T-helper 9 cell (primary cell): ENCODE data around the gene HTT.
"Not testable (repeated sequence)": the region's sequence is repeated elsewhere in the genome, so short reads cannot be mapped to it uniquely, and the experiment has no call there.

Experiments
- DNase-seq: peaks from one replicate; pipeline ENCODE4 v3.0.0-alpha.2; 2020

HTT gene

GRCh38 chr4:3124070-3124767 lies 49.7 kb downstream of the HTT start:
- no peak for DNase-seq

- DNase-seq: no peak
Measured at GRCh38 chr4:3127112-3127511, 52.6 kb downstream of the HTT start.

DNA sequence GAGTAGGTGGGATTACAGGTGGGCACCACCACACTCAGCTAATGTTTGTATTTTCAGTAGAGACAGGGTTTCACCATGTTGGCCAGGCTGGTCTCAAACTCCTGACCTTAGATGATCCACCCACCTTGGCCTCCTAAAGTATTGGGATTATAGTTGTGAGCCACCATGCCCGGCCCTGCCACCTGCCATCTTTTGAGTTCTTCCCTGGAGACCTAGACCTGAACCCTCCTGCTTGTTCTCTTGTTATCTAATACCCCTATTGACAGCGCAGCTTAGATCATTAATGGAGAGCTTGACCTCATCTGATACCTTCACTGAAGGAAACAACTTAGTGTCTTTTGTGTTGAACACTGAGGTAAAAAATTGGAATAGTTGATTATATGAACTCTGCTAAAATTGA lies 53.6 kb downstream of the HTT start:
- DNase-seq: no peak

DNA sequence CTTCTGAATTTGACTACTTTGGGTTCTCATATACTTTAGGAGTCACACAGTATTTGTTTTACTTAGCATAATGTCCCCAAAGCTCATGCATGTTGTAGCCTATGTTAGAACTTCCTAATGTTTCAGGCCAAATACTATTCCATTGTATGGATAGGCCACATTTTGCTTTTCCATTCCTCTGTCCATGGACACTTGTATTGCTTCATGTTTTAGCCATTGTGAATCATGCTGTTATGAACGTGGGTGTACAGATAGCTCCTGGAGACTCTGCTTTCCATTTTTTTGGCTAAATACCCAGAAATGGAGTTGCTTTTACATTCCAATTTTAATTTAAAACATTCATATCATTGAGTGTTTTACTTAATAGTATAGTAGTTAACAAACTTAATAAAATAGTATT lies 54.5 kb downstream of the HTT start:
- DNase-seq: no peak

- DNase-seq: no peak
Measured at GRCh38 chr4:3130201-3130600, 55.7 kb downstream of the HTT start.

GRCh38 chr4:3130826-3131225 lies 56.3 kb downstream of the HTT start:
- DNase-seq: no peak

- no peak for DNase-seq
Measured at GRCh38 chr4:3134201-3134600, 59.7 kb downstream of the HTT start.

DNA sequence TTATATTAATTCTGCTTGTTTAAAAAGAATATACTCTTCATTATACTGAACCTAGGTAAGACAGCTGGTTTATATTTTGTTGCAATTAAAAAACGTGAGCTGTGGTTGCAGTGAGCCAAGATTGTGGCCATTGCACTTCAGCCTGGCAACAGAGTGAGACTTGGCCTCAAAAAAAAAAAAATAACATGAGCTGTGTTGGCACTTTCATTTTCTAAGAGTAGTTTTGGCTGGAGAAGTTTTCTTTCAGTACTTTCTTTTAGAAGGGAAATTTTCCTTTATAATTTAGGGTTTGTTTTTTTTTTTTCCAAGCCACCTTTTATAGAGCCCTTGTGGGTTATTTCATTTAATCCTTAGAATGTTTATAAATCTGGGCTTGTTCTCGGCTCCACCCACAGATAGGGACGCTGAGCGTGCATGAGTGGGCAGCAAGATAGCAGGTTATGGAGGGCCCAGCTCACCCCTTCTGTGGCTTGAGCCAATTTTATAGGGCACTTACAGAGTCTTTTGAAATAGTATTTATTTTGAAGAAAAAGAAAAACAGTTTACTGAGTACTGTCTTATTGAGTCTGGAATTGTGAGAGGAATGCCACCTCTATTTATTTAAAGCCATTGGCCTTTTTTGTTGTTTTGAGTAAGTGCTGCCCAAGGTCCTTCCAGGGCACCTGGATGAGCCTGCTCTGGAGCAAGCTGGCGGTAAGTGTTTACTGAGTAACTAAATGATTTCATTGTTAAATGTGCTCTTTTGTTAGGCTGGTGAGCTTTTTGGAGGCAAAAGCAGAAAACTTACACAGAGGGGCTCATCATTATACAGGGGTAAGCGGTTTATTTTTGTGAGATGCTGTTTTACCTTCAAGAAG lies 60.9 kb downstream of the HTT start:
- no peak for DNase-seq

DNA sequence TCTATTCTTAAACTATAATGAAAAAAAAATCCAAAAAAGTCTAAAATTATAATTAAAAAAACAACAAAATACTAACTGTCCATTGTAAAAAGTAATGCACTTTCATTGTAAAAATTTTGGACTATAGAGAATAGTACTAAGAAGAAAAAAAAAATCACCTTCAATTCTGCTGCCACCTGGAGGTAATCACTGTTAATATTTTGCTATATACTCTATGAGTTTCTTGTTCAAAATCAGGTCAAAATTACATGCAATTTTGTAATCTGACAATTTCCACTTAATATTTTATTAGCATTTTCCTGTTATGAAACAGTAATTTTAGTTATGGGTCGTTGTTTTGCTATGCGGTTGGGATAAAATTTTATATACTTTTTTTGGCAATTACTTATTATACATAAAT lies 62.0 kb downstream of the HTT start:
- no peak for DNase-seq

DNA sequence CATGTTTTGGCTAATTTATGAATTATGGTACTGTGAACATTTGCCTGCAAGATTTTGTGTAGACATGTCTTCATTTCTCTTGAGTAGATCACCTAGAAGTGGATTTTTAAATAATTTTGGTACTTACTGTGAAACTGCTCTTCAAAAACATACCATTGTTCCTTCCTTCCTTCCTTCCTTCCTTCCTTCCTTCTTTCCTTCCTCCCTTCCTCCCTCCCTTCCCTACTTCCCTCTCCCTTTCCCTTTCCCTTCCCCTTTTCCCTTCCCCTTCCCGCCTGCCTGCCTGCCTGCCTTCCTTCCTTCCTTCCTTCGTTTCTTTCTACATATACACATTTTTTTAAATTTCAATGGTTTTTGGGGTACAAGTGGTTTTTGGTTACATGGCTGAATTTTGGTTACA lies 63.4 kb downstream of the HTT start:
- DNase-seq: no peak

DNA sequence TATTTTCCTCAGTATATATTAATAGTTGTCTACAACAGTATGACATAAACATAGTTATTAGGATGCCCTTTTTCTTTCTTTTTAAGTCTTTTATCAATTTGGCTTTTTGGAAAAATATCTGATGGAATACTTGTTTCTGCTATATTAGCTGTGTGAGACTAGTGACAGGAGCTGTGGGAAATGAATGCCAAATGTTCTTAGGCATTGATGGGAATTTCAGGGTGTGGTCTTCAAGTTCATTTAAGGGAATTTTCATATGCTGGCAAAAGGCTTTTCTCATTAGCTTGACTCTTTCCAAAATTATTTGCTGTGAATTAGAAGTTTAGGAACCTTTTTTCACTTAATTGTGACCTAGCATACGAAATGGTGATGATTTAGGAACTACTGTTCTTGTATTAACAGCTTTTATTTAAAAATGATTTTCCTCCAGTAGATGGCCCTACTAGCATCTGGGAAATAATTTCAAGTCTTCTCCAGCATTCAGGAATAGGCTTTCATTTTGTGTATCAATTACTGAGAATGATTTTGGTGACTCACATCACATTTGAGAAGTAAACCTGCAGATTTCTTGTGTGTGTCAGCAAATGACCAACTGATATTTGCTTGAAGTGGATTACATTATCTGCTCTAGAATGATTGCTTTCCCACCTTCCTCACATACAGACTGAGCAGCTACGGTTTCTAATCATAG lies 70.9 kb downstream of the HTT start:
- no peak for DNase-seq

DNA sequence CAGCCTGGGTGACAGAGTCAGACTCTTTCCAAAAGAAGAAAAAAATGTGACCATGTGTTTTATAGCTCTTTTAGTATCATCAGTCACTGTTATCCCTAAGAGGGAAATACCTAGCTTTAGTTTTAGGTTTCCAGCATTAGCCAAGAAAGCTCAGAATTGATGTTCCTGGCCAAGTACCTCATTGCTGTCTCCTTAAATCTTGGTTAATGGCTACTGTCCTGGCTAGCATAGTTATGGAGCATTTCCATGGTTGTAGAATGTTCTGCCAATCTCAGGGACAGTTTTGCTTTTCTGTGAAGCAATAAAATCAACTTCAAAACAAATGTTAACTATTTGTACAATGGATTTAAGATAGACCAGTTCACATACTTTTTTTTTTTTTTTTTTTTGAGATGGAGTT lies 74.4 kb downstream of the HTT start:
- no peak for DNase-seq

GRCh38 chr4:3151238-3151637 lies 76.8 kb downstream of the HTT start:
- DNase-seq: not testable (repeated sequence)

- DNase-seq: no peak
Measured at GRCh38 chr4:3157366-3157765, 82.9 kb downstream of the HTT start.

GRCh38 chr4:3158841-3159240 lies 84.4 kb downstream of the HTT start:
- no peak for DNase-seq

DNA sequence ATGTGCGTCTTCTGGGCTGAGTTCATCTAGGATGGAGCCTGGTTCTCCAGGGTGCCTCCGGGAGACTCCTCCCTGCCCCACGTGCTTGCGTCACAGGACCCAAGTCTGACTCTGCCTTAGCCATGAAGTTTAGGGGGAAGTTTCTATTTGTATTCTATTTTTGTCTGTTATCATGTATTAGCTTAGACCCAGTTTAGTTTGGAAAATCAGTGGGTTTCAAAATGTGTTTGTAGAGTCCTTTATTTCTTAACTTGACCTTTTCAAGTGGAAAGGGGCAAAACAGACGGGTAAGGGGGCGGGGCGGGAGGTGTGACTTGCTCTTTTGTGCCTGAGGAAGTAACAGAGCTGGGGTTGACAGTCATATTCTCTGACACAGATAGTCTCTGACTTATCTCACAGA lies 86.0 kb downstream of the HTT start:
- DNase-seq: no peak

DNA sequence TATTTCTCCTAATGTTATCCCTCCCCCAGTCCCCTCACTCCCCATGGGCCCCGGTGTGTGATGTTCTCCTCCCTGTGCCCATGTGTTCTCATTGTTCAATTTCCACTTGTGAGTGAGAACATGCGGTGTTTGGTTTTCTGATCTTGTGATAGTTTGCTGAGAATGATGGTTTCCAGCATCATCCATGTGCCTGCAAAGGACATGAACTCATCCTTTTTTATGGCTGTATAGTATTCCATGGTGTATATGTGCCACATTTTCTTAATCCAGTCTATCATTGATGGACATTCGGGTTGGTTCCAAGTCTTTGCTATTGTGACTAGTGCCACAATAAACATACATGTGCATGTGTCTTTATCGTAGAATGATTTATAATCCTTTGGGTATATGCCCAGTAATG lies 86.6 kb downstream of the HTT start:
- DNase-seq: not testable (repeated sequence)

DNA sequence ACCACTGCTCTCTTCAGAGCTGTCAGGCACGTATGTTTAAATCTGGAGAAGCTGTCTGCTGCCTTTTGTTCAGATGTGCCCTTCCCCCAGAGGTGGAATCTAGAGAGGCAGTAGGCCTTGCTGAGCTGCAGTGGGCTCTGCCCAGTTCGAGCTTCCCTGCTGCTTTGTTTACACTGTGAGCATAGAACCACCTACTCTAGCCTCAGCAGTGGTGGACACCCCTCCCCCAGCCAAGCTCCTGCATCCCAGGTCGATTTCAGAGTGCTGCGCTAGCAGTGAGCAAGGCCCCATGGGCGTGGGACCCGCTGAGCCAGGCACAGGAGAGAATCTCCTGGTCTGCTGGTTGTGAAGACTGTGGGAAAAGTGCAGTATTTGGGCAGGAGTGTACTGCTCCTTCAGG lies 92.0 kb downstream of the HTT start:
- not testable (repeated sequence) for DNase-seq

GRCh38 chr4:3168029-3168428 lies 93.5 kb downstream of the HTT start:
- no peak for DNase-seq

GRCh38 chr4:3174371-3175338 lies 100.2 kb downstream of the HTT start:
- DNase-seq: no peak

- DNase-seq: no peak
Measured at GRCh38 chr4:3176367-3177229, 102.1 kb downstream of the HTT start.

DNA sequence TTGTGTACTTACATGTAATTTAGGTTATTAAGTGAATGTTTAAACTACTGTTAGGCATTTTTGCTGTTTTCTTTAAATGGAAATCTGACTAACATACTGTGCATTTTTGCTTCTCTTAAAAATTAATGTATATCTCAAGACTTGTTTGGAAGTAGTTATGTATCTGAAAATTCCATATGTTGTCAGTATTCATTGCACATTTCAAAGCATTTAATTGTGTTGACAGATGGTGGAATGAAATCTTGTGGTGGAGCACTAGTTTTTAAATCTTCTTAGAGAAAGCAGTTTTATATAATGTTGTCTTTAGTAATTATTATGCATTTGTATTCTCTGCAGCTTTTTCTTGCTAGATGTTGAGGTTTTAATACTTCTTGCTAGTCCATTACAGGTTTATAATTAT lies 102.9 kb downstream of the HTT start:
- no peak for DNase-seq
